RWPE1 (cell line): ENCODE results near the gene PRPF6.
A peak's percentile ranks its signal among the peaks of the same experiment; 100 is the strongest.

Experiments
- CTCF ChIA-PET: fragments of 350-600 bp; sonication (Branson Sonifier 250); formaldehyde crosslinking; extraction: SDS; loops from one replicate; lab custom pipeline; 2021; lab: Yijun Ruan, JAX
- POLR2A ChIA-PET: fragments of 400-600 bp; formaldehyde crosslinking; extraction: SDS; loops from one replicate; lab custom pipeline; 2020; ENCODE audit warnings: antibody characterized with exemption; ENCODE audit not compliant: low non-redundant PET; lab: Yijun Ruan, JAX
- DNase-seq: peaks from one replicate; pipeline ENCODE4 v3.0.0; 2012; ENCODE audit warnings: low spot score
- H3K27ac ChIP-seq: fragments of 450-650 bp; 2 replicates; pipeline ENCODE4 v1.5.1; 2017
- CTCF ChIP-seq: fragments of 450-650 bp; conservative IDR thresholded peaks from 2 replicates; pipeline ENCODE4 v1.5.1; 2017; ENCODE audit warnings: low read depth, mild to moderate bottlenecking

The PRPF6 gene

GRCh38 chr20:64032706-64033624 is 52.0 kb downstream of the PRPF6 start:
- no peak for DNase-seq
- ChIA-PET POLR2A (no interaction called here), CTCF (interaction anchor here (0.6 to 1.0 kb wide), 2 partner anchors 19 to 24 kb away, joined by 3 to 4 read pairs; no protein-coding TSS in a partner anchor)
- no peak for TF ChIP-seq CTCF
- peak overlapping the region; percentile 33 for H3K27ac ChIP-seq

GRCh38 chr20:64033981-64034493 is 53.1 kb downstream of the PRPF6 start:
- TF ChIP-seq CTCF: no peak
- CTCF ChIA-PET: interaction anchor here (0.9 kb wide), 1 partner anchor 36 kb away, joined by 5 read pairs; no protein-coding TSS in a partner anchor
- no peak for DNase-seq
- POLR2A ChIA-PET: interaction anchor here (0.7 kb wide), 1 partner anchor 29 kb away, joined by 6 read pairs; the partner anchor contains the start of gene TCEA2
- peak overlapping the region; percentile 33 for H3K27ac ChIP-seq

- peak overlapping the region; percentile 33 for H3K27ac ChIP-seq
- TF ChIP-seq CTCF: no peak
- ChIA-PET POLR2A (no interaction called here), CTCF (interaction anchor here (1.1 to 6.4 kb wide), 2 partner anchors 25 to 85 kb away, joined by 4 to 98 read pairs; partner anchors contain the start of gene TCEA2)
- DNase-seq: no peak
Measured at GRCh38 chr20:64035066-64035932, 54.4 kb downstream of the PRPF6 start.

- POLR2A ChIA-PET: no interaction called here
- no peak for DNase-seq
- TF ChIP-seq CTCF: no peak
- peak within 1 kb of the TSS; percentile 33 for H3K27ac ChIP-seq
- CTCF ChIA-PET: interaction anchor here (1.1 to 6.4 kb wide), 2 partner anchors 24 to 84 kb away, joined by 4 to 98 read pairs; partner anchors contain the start of gene TCEA2
Measured at GRCh38 chr20:64035933-64036345, 55.0 kb downstream of the PRPF6 start, which contains the start of gene C20orf204. TSS of gene C20orf204 (plus strand) at chr20:64036182. CDS start at chr20:64036324, 142 bp downstream.

GRCh38 chr20:64036346-64037198 is 55.6 kb downstream of the PRPF6 start:
- no peak for DNase-seq
- ChIA-PET POLR2A (interaction anchor here (1.0 kb wide), 1 partner anchor 26 kb away, joined by 4 read pairs; the partner anchor contains the start of gene TCEA2), CTCF (interaction anchor here (0.7 to 6.4 kb wide), 7 partner anchors 8 to 607 kb away, joined by 3 to 98 read pairs (median 4); partner anchors contain the start of gene TCEA2)
- no peak overlapping the region for H3K27ac ChIP-seq
- TF ChIP-seq CTCF: no peak
